Measurements from ENCODE around the gene HOXB4.

Gene HOXB4

DNA sequence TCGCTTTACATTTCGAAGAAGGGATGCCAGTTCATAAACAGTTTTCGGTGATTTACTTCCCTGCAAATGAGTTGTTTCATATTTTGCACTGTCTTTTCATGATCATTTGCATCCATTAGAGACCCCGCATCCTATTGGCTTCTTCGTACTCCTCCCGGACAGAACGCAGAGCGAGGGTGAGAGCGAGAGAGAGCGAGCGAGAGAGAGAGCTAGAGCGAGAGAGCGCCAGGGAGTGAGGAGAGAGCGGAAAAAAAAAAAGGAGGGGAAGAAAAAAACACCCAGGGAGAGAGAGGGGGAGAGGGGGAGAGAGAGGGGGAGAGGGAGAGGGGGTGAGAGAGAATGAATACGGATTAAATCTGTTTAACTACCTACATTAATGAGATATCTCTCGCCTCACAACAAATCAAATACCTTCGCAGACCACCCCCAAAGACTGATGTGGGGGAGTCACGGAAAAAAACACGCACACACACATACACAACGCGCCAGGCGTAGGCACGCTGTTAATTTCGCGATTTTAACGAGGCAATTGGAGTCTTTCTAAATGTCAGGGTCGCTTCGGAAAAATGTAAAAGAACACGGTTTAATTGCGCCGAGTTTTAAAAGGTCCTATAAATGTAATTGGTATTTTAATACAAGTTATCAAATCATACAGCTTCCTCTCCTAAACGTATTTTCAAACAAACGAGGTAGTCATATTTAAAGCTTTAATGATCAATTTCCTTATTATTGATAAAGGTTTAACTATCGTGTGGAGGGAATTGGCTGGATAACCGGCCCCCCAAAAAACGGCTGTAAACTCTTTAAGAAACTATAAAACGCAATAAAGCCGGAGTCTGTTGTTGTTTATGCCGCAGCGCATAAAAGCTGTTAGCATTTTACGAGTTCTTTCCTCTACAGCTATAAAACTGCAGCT lies 37.2 kb upstream of the HOXB4 start, which contains the start of gene HOXB8:
Gene HOXB8 (minus strand): TSS at position 246 of the 916 bp plus-strand sequence. CDS start 588 bp downstream, outside the sequence.
- Histone ChIP-seq H3K9me3 (no peaks in the 10 kb centered on the region), H3K4me3 (ENCODE audit: low read depth, low read length) (no peak within 1 kb of the TSS), H3K27me3 (peaks cover 95% of the 10 kb centered on the region), H3K4me1 (no peaks in the 10 kb centered on the region), H3K36me3 (no peaks in the 10 kb centered on the region)
- TF ChIP-seq, protein P1, sequence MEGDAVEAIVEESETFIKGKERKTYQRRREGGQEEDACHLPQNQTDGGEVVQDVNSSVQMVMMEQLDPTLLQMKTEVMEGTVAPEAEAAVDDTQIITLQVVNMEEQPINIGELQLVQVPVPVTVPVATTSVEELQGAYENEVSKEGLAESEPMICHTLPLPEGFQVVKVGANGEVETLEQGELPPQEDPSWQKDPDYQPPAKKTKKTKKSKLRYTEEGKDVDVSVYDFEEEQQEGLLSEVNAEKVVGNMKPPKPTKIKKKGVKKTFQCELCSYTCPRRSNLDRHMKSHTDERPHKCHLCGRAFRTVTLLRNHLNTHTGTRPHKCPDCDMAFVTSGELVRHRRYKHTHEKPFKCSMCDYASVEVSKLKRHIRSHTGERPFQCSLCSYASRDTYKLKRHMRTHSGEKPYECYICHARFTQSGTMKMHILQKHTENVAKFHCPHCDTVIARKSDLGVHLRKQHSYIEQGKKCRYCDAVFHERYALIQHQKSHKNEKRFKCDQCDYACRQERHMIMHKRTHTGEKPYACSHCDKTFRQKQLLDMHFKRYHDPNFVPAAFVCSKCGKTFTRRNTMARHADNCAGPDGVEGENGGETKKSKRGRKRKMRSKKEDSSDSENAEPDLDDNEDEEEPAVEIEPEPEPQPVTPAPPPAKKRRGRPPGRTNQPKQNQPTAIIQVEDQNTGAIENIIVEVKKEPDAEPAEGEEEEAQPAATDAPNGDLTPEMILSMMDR (IDR thresholded peaks at IDR 0.05; ENCODE audit: low read depth, low read length): no peak
- no peak for DNase-seq

GRCh38 chr17:48613862-48614694 lies 35.9 kb upstream of the HOXB4 start:
- no peaks in the 10 kb centered on the region for H3K36me3 ChIP-seq
- DNase-seq: peak; percentile 27
- no peaks in the 10 kb centered on the region for H3K4me1 ChIP-seq
- peaks cover 95% of the 10 kb centered on the region for H3K27me3 ChIP-seq
- no peaks in the 10 kb centered on the region for H3K9me3 ChIP-seq
- H3K4me3 ChIP-seq (ENCODE audit: low read depth, low read length): no peak overlapping the region
- TF ChIP-seq, protein P1 (IDR thresholded peaks at IDR 0.05; ENCODE audit: low read depth, low read length): no peak

GRCh38 chr17:48612854-48613691 lies 34.9 kb upstream of the HOXB4 start:
- Histone ChIP-seq H3K36me3 (no peaks in the 10 kb centered on the region), H3K4me3 (ENCODE audit: low read depth, low read length) (no peak overlapping the region), H3K27me3 (peaks cover 95% of the 10 kb centered on the region), H3K4me1 (no peaks in the 10 kb centered on the region), H3K9me3 (no peaks in the 10 kb centered on the region)
- peak; percentile 52 for DNase-seq
- TF ChIP-seq, protein P1 (IDR thresholded peaks at IDR 0.05; ENCODE audit: low read depth, low read length): peak; percentile 12

DNA sequence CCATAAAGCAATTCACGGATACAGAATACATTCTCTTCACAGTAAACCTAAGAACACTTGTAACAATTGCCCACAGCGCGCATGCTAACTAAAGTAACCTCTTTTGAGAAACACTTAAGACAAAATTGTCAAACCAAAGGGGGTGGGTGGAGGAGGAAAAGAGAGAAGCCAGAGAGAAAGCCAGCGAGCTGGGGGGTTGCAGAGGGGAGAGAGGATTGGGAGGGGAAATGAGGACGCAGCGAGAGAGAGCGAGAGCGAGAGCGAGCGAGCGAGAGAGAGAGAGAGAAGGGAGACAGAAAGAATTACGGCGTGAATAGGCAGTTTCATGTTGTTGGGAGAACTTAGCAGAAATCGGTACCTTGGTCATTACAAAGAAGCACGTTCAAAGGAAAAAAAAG lies 34.3 kb upstream of the HOXB4 start:
- Histone ChIP-seq H3K36me3 (no peaks in the 10 kb centered on the region), H3K4me3 (ENCODE audit: low read depth, low read length) (no peak overlapping the region), H3K4me1 (no peaks in the 10 kb centered on the region), H3K9me3 (no peaks in the 10 kb centered on the region), H3K27me3 (peaks cover 95% of the 10 kb centered on the region)
- DNase-seq: no peak
- TF ChIP-seq, protein P1 (IDR thresholded peaks at IDR 0.05; ENCODE audit: low read depth, low read length): no peak

DNA sequence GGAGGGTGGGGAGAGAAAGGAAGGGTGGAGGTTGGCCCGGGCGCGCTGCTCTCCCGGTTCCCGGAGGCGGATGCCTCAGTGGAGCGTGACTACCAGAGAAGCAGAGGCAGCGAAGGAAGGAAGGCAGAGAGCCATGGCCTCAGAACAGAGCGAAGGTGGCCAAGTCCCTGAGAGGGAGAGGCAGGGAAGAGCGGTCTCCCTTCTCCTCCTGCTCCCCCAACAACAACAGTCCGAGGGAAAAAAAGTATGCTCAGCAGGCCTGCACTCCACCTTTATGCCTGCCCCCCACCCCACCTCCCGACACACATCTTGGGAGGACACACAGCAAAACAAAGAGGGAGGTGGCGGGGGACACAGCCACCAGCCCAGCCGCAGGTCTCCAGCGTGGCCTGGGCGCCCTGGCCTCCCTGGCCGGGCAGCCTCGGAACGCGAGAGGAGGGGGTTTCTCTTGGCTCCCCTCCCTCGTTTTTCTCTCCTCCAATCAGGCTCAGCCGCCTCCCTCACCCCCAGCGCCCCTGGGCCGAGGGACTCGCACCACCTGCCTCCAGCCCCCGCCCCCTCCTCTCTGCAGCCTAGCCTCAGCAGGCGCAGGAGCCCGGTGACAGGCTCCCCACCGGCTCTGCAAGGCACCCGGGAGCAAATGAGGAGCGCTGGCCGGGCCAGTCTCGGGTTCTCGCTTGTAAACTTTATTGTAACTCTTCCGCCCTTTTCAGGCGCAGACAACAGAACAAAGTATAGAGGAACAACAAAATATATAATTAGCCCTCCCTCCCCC lies 33.7 kb upstream of the HOXB4 start:
- no peak overlapping the region for H3K4me3 ChIP-seq (ENCODE audit: low read depth, low read length)
- H3K4me1 ChIP-seq: no peaks in the 10 kb centered on the region
- TF ChIP-seq, protein P1 (IDR thresholded peaks at IDR 0.05; ENCODE audit: low read depth, low read length): no peak
- no peaks in the 10 kb centered on the region for H3K9me3 ChIP-seq
- H3K36me3 ChIP-seq: no peaks in the 10 kb centered on the region
- DNase-seq: no peak
- peaks cover 95% of the 10 kb centered on the region for H3K27me3 ChIP-seq

Data from BE2C (cell line).